NT2/D1 (cell line): ENCODE results near the gene BCAS3.

ENCODE experiments used
- SUZ12 ChIP-seq: IDR thresholded peaks from 2 replicates; pipeline ENCODE4 v1.6.1; 2011; ENCODE audit not compliant: insufficient read length, insufficient read depth; ENCODE audit errors: extremely low read depth
- YY1 ChIP-seq: IDR thresholded peaks from 2 replicates; pipeline ENCODE4 v1.6.1; 2011; ENCODE audit not compliant: insufficient read length, insufficient read depth
- ZNF274 ChIP-seq: IDR thresholded peaks from 2 replicates; pipeline ENCODE4 v1.6.1; 2011; ENCODE audit warnings: mild to moderate bottlenecking, low read depth, low read length

DNA sequence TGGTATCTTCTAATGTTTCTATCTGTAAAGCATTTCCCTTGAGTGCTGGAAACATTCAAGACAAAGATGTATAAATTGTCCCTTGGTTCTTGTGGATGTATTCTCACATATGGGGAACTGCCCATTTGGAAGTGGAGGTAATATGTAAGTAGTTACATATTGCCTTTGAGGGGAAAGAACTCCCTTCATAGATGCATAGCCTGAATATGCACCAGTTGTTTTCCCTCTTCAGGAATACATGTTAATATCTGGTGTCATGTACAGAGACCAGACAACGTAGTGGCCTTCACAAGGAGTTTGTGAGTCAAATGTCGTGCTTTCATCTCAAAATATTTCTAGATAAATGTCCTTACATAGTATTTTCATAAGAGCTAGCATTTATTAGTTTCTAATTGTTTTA lies 213.5 kb downstream of the BCAS3 start:
- no peak for TF ChIP-seq YY1
- TF ChIP-seq ZNF274, result no peak
- TF ChIP-seq SUZ12, result no peak
